K562 (cell line): Measurements from ENCODE around the gene GPRIN3. TPM values are rescaled to one million over a fixed set of nuclear protein-coding genes. Genes with fewer than 3 reads are reported as not detected.

Source experiments
- KAT7 ChIP-seq: sonication (generic); formaldehyde crosslinking; IDR thresholded peaks from 2 replicates; pipeline ENCODE4 v1.8.0; 2022; ENCODE audit warnings: missing genetic modification reagents, mild to moderate bottlenecking, borderline replicate concordance
- NFYB ChIP-seq: IDR thresholded peaks from 2 replicates; pipeline ENCODE4 v1.6.1; 2011; ENCODE audit warnings: mild to moderate bottlenecking, moderate library complexity; ENCODE audit not compliant: insufficient read length; ENCODE audit errors: extremely low read depth
- RERE ChIP-seq: sonication (generic); formaldehyde crosslinking; IDR thresholded peaks from 2 replicates; pipeline ENCODE4 v1.8.0; 2023; ENCODE audit warnings: missing genetic modification reagents, mild to moderate bottlenecking, borderline replicate concordance
- SMAD2 ChIP-seq: fragments of 150-350 bp; IDR thresholded peaks from 2 replicates; pipeline ENCODE4 v1.6.1; 2014; ENCODE audit warnings: low read depth, mild to moderate bottlenecking, low read length
- ZNF280B ChIP-seq: fragments of 250-450 bp; sonication (Bioruptor Pico); IDR thresholded peaks from 2 replicates; pipeline ENCODE4 v1.5.1; 2021; ENCODE audit warnings: mild to moderate bottlenecking
- polyA plus RNA-seq, 8 experiments: library from polyadenylated mRNA; depleted of rRNA in 4 of 8; stranded (reverse) in 5 of 8; unstranded in 3 of 8; fragments of >200 nt; fragmentation: Nextera tagmentation in 2 of 8; fragmentation: Illumina TruSeq in 1 of 8; extraction: Ambion mirVana in 2 of 8; extraction: Trizol in 1 of 8; gene quantifications; 2 replicates each; pipeline versions ENCODE4 v1.2.1 to v1.2.3, GENCODE V29; 2011 to 2014; ENCODE audit warnings: inconsistent platforms in 1 of 8, missing spikeins in 1 of 8
- total RNA-seq, 7 experiments: library from RNA; depleted of rRNA in 6 of 7; stranded (reverse); fragments of >200 nt in 6 of 7; fragmentation: Illumina TruSeq in 2 of 7; extraction: Trizol in 2 of 7; gene quantifications; 2 replicates each; pipeline versions ENCODE4 v1.2.1 to v1.2.3, GENCODE V29; 2011 to 2021; ENCODE audit warnings: low replicate concordance in 1 of 7
- TF ChIP-seq, protein P1 (sequence below): fragments of 250-450 bp; sonication (Bioruptor Pico); IDR thresholded peaks from 2 replicates; pipeline ENCODE4 v1.5.0; 2020; ENCODE audit warnings: mild to moderate bottlenecking, borderline replicate concordance

GPRIN3 gene
- total and polyA plus RNA-seq, 9 of the 15 experiments (the other 6 are each of a cell fraction or from before 2014, with no cell fraction given): 0.02 TPM; not detected in 8

- TF ChIP-seq, protein P1, sequence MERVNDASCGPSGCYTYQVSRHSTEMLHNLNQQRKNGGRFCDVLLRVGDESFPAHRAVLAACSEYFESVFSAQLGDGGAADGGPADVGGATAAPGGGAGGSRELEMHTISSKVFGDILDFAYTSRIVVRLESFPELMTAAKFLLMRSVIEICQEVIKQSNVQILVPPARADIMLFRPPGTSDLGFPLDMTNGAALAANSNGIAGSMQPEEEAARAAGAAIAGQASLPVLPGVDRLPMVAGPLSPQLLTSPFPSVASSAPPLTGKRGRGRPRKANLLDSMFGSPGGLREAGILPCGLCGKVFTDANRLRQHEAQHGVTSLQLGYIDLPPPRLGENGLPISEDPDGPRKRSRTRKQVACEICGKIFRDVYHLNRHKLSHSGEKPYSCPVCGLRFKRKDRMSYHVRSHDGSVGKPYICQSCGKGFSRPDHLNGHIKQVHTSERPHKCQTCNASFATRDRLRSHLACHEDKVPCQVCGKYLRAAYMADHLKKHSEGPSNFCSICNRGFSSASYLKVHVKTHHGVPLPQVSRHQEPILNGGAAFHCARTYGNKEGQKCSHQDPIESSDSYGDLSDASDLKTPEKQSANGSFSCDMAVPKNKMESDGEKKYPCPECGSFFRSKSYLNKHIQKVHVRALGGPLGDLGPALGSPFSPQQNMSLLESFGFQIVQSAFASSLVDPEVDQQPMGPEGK (CRISPR knock-in tag): no peak
- no peak for TF ChIP-seq ZNF280B (CRISPR knock-in tag)
- no peak for TF ChIP-seq RERE
- no peak for TF ChIP-seq SMAD2
- no peak for TF ChIP-seq NFYB
- TF ChIP-seq KAT7 (CRISPR knock-in tag): no peak
Measured at GRCh38 chr4:89257376-89257775, 50.2 kb downstream of the GPRIN3 start (continued).
